ENCODE measurements around the gene RBP3. TPM values are rescaled to one million over a fixed set of nuclear protein-coding genes. Genes with fewer than 3 reads are reported as not detected.

The RBP3 gene
- polyA plus RNA-seq, 3 donors, result not detected

GRCh38 chr10:47308775-47309174, 39.4 kb upstream of the RBP3 start:
- no peaks in the 10 kb centered on the region for H3K36me3 Mint-ChIP-seq
- H4K20me1 ChIP-seq (ENCODE audit: insufficient read depth, low read length), result no peaks in the 10 kb centered on the region
- H3K4me3 ChIP-seq (replicated peaks in 1 of 3; ENCODE audit: low read depth in 2 of 3, low read length in 3 of 3), result no peak overlapping the region
- H3K9me3 ChIP-seq (replicated peaks in 1 of 2; ENCODE audit: control insufficient read depth in 1 of 2, insufficient read depth in 1 of 2, low read length in 2 of 2), result no peaks in the 10 kb centered on the region
- intact Hi-C loops (cut with micrococcal nuclease), result loop anchor here in 1 of 2 donors (10.0 kb wide), 1 partner anchor 74 kb away; no protein-coding TSS in a partner anchor
- no peak overlapping the region for H3K4me2 ChIP-seq (replicated peaks; ENCODE audit: extremely low read depth, low read length, poor library complexity, severe bottlenecking)
- H3K4me3 Mint-ChIP-seq, result no peak overlapping the region
- H3K27ac ChIP-seq (ENCODE audit: low read depth in 1 of 2, low read length in 2 of 2), result no peak overlapping the region
- no peak for DNase-seq
- WGBS (ENCODE audit: insufficient coverage), result 90% methylated on average over 6 of the region's 9 CpGs
- peaks cover 6% of the 10 kb centered on the region for H3K4me1 Mint-ChIP-seq
- no peak overlapping the region for H3K9ac ChIP-seq (ENCODE audit: insufficient read depth, low read length, poor library complexity, severe bottlenecking)
- no peak overlapping the region for H3K27ac Mint-ChIP-seq
- H3K4me1 ChIP-seq (ENCODE audit: control insufficient read depth in 1 of 2, insufficient read depth in 2 of 2, low read length in 2 of 2), result no peaks in the 10 kb centered on the region
- H2AFZ ChIP-seq (ENCODE audit: insufficient read depth, low read depth, low read length, poor library complexity, severe bottlenecking), result no peak overlapping the region
- no peak for TF ChIP-seq CTCF (IDR thresholded peaks at IDR 0.05)
- H3K36me3 ChIP-seq (replicated peaks in 1 of 2; ENCODE audit: control insufficient read depth in 1 of 2, insufficient read depth in 2 of 2, low read length in 2 of 2), result no peaks in the 10 kb centered on the region
- no peaks in the 10 kb centered on the region for H3K79me2 ChIP-seq (ENCODE audit: insufficient read depth, low read length)
- H3K27me3 Mint-ChIP-seq (ENCODE audit: low read depth in 3 of 3), result peaks cover 11 to 16% (median 11%) of the 10 kb centered on the region in 3 donors
- no peaks in the 10 kb centered on the region for H3K27me3 ChIP-seq (ENCODE audit: control insufficient read depth in 2 of 2, insufficient read depth in 2 of 2, low read length in 2 of 2)
- H3K9me3 Mint-ChIP-seq, result no peaks in the 10 kb centered on the region

GRCh38 chr10:47309408-47310089, 38.6 kb upstream of the RBP3 start:
- no peaks in the 10 kb centered on the region for H3K79me2 ChIP-seq (ENCODE audit: insufficient read depth, low read length)
- no peaks in the 10 kb centered on the region for H3K4me1 ChIP-seq (ENCODE audit: control insufficient read depth in 1 of 2, insufficient read depth in 2 of 2, low read length in 2 of 2)
- no peak overlapping the region for H3K4me2 ChIP-seq (replicated peaks; ENCODE audit: extremely low read depth, low read length, poor library complexity, severe bottlenecking)
- Mint-ChIP-seq H3K4me3 (no peak overlapping the region), H3K4me1 (peaks cover 6% of the 10 kb centered on the region), H3K27me3 (ENCODE audit: low read depth in 3 of 3) (peaks cover 9 to 16% (median 14%) of the 10 kb centered on the region in 3 donors), H3K27ac (peak overlapping the region in 1 of 7 donors; percentile 25), H3K9me3 (no peaks in the 10 kb centered on the region), H3K36me3 (no peaks in the 10 kb centered on the region)
- no peak for DNase-seq
- no peaks in the 10 kb centered on the region for H3K36me3 ChIP-seq (replicated peaks in 1 of 2; ENCODE audit: control insufficient read depth in 1 of 2, insufficient read depth in 2 of 2, low read length in 2 of 2)
- H3K4me3 ChIP-seq (replicated peaks in 1 of 3; ENCODE audit: low read depth in 2 of 3, low read length in 3 of 3), result no peak overlapping the region
- WGBS (ENCODE audit: insufficient coverage), result 97% methylated on average over 20 of the region's 34 CpGs
- peak; percentile 59 for TF ChIP-seq CTCF (IDR thresholded peaks at IDR 0.05)
- no peak overlapping the region for H2AFZ ChIP-seq (ENCODE audit: insufficient read depth, low read depth, low read length, poor library complexity, severe bottlenecking)
- no peaks in the 10 kb centered on the region for H4K20me1 ChIP-seq (ENCODE audit: insufficient read depth, low read length)
- intact Hi-C loops (cut with micrococcal nuclease), result loop anchor here (2.0 to 10.0 kb wide), 2 partner anchors 75 to 261 kb away; no protein-coding TSS in a partner anchor
- no peak overlapping the region for H3K27ac ChIP-seq (ENCODE audit: low read depth in 1 of 2, low read length in 2 of 2)
- no peaks in the 10 kb centered on the region for H3K9me3 ChIP-seq (replicated peaks in 1 of 2; ENCODE audit: control insufficient read depth in 1 of 2, insufficient read depth in 1 of 2, low read length in 2 of 2)
- no peak overlapping the region for H3K9ac ChIP-seq (ENCODE audit: insufficient read depth, low read length, poor library complexity, severe bottlenecking)
- no peaks in the 10 kb centered on the region for H3K27me3 ChIP-seq (ENCODE audit: control insufficient read depth in 2 of 2, insufficient read depth in 2 of 2, low read length in 2 of 2)
